GM12873 (cell line): Measurements from ENCODE around the gene PDGFA.

Experiments used
- CTCF ChIP-seq: IDR thresholded peaks from 2 replicates; pipeline ENCODE4 v1.5.1; 2012; ENCODE audit warnings: low read depth, mild to moderate bottlenecking, moderate library complexity, low read length, control low read depth; ENCODE audit not compliant: insufficient read depth; ENCODE audit errors: missing control alignments

The PDGFA gene

GRCh38 chr7:476736-477360 is 42.8 kb downstream of the PDGFA start:
- no peak for TF ChIP-seq CTCF

GRCh38 chr7:475951-476441 is 43.6 kb downstream of the PDGFA start:
- TF ChIP-seq CTCF, result no peak

- TF ChIP-seq CTCF, result no peak
Observed at GRCh38 chr7:475425-475728, 44.3 kb downstream of the PDGFA start.

- no peak for TF ChIP-seq CTCF
Observed at GRCh38 chr7:474605-475424, 44.8 kb downstream of the PDGFA start.

- TF ChIP-seq CTCF, result no peak
Observed at GRCh38 chr7:473870-474604, 45.6 kb downstream of the PDGFA start.

GRCh38 chr7:473211-473734 is 46.4 kb downstream of the PDGFA start:
- TF ChIP-seq CTCF, result no peak

GRCh38 chr7:472640-472957 is 47.0 kb downstream of the PDGFA start:
- TF ChIP-seq CTCF, result no peak
